ENCODE measurements around the gene THRB. TPM values are rescaled to one million over a fixed set of nuclear protein-coding genes. Genes with fewer than 3 reads are reported as not detected.

THRB gene
- polyA plus RNA-seq, 2 of the 4 experiments (the other 2 are of a cell fraction) = 2.0 to 2.3 TPM

DNA sequence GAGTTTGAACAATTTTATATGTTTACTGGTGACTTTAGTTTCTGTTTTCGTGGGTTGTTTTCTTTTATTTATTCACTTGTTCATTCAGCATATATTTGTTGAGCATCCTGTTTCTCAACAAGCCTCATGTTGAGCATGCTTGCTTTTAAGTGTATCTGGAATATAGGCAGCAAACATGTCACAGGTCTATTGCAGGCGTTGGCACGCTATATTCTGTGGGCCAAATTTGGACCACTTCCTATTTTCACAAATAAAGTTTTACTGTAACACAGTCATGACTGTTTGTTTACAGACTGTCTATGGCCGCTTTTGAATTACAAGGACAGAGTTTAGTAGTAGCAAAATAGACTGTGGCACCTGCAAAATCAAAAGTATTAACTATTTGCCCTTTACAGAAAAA is 89.6 kb downstream of the THRB start (continued):
- TF ChIP-seq, protein P1, sequence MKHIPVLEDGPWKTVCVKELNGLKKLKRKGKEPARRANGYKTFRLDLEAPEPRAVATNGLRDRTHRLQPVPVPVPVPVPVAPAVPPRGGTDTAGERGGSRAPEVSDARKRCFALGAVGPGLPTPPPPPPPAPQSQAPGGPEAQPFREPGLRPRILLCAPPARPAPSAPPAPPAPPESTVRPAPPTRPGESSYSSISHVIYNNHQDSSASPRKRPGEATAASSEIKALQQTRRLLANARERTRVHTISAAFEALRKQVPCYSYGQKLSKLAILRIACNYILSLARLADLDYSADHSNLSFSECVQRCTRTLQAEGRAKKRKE (CRISPR knock-in tag; IDR thresholded peaks at IDR 0.05; ENCODE audit: low read depth) = no peak
- TF ChIP-seq POLR2A (IDR thresholded peaks at IDR 0.05; ENCODE audit: low read length) (no peak), HOXA7 (CRISPR knock-in tag; IDR thresholded peaks at IDR 0.05) (no peak)

DNA sequence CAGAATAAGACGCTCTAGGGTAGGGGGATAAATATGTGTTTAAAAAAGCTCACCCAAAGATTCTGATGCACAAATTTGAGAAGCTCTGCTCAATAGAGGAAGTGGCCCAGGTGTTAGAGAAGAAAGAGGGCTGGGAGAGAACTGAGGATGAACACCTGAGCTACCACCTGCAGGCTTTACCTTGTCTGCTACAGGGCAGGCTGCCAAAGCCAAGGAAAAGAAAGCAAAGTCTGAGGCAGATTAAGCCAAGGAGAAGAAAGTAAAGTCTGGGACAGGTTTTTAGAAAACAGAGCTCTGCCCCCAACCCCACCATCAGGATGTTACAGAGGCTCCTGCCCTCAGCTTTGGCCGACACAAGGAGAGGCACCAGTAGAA is 92.9 kb downstream of the THRB start:
- Histone ChIP-seq H3K9me3 (no peaks in the 10 kb centered on the region), H3K27ac (no peak overlapping the region), H3K4me2 (no peak overlapping the region), H3K4me3 (no peak overlapping the region), H3K4me1 (no peaks in the 10 kb centered on the region)
- ATAC-seq (no peak), DNase-seq (ENCODE audit: low read depth in 1 of 2, low spot score in 1 of 2) (no peak), FAIRE-seq (no peak)
- TF ChIP-seq CBX8 (IDR thresholded peaks at IDR 0.05) (no peak), ZC3H11A (IDR thresholded peaks at IDR 0.05) (no peak), HOXA7 (CRISPR knock-in tag; IDR thresholded peaks at IDR 0.05) (no peak), EP300 (IDR thresholded peaks at IDR 0.05) (no peak), RAD21 (conservative IDR thresholded peaks at IDR 0.05 in 1 of 2, IDR thresholded peaks at IDR 0.05 in 1 of 2) (no peak), TP53 (CRISPR knock-in tag; IDR thresholded peaks at IDR 0.05) (no peak), NFE2L2 (conservative IDR thresholded peaks at IDR 0.05; ENCODE audit: low read length) (no peak), ZNF302 (CRISPR knock-in tag; IDR thresholded peaks at IDR 0.05) (no peak), NPAS2 (CRISPR knock-in tag; IDR thresholded peaks at IDR 0.05; ENCODE audit: borderline replicate concordance) (no peak), ZFP36 (IDR thresholded peaks at IDR 0.05; ENCODE audit: borderline replicate concordance, partially characterized antibody) (no peak), EHF (CRISPR knock-in tag; IDR thresholded peaks at IDR 0.05) (no peak), SMC3 (IDR thresholded peaks at IDR 0.05) (no peak), NR3C1 (IDR thresholded peaks at IDR 0.05) (no peak), HOXB5 (CRISPR knock-in tag; IDR thresholded peaks at IDR 0.05) (no peak), RCOR1 (IDR thresholded peaks at IDR 0.05; ENCODE audit: low read depth, low read length) (no peak)
- CTCF ChIA-PET = interaction anchor here (1.2 kb wide), 1 partner anchor 13 kb away, joined by 3 read pairs; no protein-coding TSS in a partner anchor
- POLR2A ChIA-PET = no interaction called here
- WGBS (ENCODE audit: missing lambda C conversion rate) = 33% methylated on average over 2 of the region's 2 CpGs

DNA sequence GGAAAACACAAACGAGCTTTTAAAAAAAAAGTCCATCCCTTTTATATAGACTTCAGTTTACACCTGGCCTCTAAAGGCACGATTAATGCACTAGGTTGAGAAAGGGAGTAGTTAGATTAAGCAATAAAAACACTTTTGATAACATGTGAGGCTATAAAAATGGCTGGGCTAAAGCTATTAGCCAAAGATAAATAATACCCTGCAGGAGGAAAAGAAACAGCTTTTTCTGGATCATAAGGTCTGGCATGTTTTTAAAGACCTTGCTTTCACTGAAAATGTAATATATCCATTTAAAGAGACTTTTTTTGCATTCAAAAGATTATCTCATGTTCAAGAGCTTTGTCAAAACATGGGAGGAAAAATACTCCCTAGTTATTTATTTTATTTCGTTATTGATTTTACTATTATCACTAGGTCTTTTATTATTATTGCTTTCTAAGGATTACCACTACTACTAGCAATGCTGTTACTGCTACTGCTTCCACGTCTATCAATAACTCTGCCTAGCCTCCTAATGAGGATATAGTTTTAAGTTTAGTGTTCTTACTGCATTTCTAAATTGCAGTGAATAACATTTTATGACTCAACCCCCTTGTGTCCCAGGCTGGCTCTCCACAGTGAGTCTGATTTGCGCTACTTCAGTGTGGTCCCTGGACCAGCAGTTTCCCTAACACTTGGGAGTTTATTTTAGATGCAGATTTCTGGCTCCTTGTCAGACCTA is 93.4 kb downstream of the THRB start:
- H3K9me3 ChIP-seq = no peaks in the 10 kb centered on the region
- no peak for ATAC-seq
- H3K4me3 ChIP-seq = no peak overlapping the region
- FAIRE-seq = no peak
- POLR2A ChIA-PET = no interaction called here
- CTCF ChIA-PET = interaction anchor here (1.2 kb wide), 1 partner anchor 13 kb away, joined by 3 read pairs; no protein-coding TSS in a partner anchor
- H3K4me1 ChIP-seq = no peaks in the 10 kb centered on the region
- DNase-seq (ENCODE audit: low read depth in 1 of 2, low spot score in 1 of 2) = no peak
- no peak overlapping the region for H3K27ac ChIP-seq
- no peak overlapping the region for H3K4me2 ChIP-seq
- 45% methylated on average over 5 of the region's 5 CpGs for WGBS (ENCODE audit: missing lambda C conversion rate)
- TF ChIP-seq CBX2 (IDR thresholded peaks at IDR 0.05; ENCODE audit: borderline replicate concordance, low read depth) = no peak
- TF ChIP-seq, protein P2, sequence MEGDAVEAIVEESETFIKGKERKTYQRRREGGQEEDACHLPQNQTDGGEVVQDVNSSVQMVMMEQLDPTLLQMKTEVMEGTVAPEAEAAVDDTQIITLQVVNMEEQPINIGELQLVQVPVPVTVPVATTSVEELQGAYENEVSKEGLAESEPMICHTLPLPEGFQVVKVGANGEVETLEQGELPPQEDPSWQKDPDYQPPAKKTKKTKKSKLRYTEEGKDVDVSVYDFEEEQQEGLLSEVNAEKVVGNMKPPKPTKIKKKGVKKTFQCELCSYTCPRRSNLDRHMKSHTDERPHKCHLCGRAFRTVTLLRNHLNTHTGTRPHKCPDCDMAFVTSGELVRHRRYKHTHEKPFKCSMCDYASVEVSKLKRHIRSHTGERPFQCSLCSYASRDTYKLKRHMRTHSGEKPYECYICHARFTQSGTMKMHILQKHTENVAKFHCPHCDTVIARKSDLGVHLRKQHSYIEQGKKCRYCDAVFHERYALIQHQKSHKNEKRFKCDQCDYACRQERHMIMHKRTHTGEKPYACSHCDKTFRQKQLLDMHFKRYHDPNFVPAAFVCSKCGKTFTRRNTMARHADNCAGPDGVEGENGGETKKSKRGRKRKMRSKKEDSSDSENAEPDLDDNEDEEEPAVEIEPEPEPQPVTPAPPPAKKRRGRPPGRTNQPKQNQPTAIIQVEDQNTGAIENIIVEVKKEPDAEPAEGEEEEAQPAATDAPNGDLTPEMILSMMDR (IDR thresholded peaks at IDR 0.05) = no peak
- no peak for TF ChIP-seq KDM5A (IDR thresholded peaks at IDR 0.05)
- TF ChIP-seq JUN (IDR thresholded peaks at IDR 0.05) = no peak
- TF ChIP-seq ESRRA (IDR thresholded peaks at IDR 0.05; ENCODE audit: borderline replicate concordance, low read length) = no peak
- TF ChIP-seq, protein P3, sequence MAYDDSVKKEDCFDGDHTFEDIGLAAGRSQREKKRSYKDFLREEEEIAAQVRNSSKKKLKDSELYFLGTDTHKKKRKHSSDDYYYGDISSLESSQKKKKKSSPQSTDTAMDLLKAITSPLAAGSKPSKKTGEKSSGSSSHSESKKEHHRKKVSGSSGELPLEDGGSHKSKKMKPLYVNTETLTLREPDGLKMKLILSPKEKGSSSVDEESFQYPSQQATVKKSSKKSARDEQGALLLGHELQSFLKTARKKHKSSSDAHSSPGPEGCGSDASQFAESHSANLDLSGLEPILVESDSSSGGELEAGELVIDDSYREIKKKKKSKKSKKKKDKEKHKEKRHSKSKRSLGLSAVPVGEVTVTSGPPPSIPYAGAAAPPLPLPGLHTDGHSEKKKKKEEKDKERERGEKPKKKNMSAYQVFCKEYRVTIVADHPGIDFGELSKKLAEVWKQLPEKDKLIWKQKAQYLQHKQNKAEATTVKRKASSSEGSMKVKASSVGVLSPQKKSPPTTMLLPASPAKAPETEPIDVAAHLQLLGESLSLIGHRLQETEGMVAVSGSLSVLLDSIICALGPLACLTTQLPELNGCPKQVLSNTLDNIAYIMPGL (CRISPR knock-in tag; IDR thresholded peaks at IDR 0.05; ENCODE audit: borderline replicate concordance) = no peak
- no peak for TF ChIP-seq HOXB13 (CRISPR knock-in tag; IDR thresholded peaks at IDR 0.05; ENCODE audit: low read depth)
- TF ChIP-seq, protein P4, sequence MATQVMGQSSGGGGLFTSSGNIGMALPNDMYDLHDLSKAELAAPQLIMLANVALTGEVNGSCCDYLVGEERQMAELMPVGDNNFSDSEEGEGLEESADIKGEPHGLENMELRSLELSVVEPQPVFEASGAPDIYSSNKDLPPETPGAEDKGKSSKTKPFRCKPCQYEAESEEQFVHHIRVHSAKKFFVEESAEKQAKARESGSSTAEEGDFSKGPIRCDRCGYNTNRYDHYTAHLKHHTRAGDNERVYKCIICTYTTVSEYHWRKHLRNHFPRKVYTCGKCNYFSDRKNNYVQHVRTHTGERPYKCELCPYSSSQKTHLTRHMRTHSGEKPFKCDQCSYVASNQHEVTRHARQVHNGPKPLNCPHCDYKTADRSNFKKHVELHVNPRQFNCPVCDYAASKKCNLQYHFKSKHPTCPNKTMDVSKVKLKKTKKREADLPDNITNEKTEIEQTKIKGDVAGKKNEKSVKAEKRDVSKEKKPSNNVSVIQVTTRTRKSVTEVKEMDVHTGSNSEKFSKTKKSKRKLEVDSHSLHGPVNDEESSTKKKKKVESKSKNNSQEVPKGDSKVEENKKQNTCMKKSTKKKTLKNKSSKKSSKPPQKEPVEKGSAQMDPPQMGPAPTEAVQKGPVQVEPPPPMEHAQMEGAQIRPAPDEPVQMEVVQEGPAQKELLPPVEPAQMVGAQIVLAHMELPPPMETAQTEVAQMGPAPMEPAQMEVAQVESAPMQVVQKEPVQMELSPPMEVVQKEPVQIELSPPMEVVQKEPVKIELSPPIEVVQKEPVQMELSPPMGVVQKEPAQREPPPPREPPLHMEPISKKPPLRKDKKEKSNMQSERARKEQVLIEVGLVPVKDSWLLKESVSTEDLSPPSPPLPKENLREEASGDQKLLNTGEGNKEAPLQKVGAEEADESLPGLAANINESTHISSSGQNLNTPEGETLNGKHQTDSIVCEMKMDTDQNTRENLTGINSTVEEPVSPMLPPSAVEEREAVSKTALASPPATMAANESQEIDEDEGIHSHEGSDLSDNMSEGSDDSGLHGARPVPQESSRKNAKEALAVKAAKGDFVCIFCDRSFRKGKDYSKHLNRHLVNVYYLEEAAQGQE (IDR thresholded peaks at IDR 0.05) = no peak
- TF ChIP-seq, protein P5, sequence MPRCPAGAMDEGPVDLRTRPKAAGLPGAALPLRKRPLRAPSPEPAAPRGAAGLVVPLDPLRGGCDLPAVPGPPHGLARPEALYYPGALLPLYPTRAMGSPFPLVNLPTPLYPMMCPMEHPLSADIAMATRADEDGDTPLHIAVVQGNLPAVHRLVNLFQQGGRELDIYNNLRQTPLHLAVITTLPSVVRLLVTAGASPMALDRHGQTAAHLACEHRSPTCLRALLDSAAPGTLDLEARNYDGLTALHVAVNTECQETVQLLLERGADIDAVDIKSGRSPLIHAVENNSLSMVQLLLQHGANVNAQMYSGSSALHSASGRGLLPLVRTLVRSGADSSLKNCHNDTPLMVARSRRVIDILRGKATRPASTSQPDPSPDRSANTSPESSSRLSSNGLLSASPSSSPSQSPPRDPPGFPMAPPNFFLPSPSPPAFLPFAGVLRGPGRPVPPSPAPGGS (IDR thresholded peaks at IDR 0.05) = no peak
- TF ChIP-seq TP53 (CRISPR knock-in tag; IDR thresholded peaks at IDR 0.05) = no peak
